Spleen (tissue), 11 donors: ENCODE results near the gene FOXD1. TPM values are rescaled to one million over a fixed set of nuclear protein-coding genes. Genes with fewer than 3 reads are reported as not detected.
"Not testable (repeated sequence)": the region's sequence is repeated elsewhere in the genome, so short reads cannot be mapped to it uniquely, and the experiment has no call there.

Experiments used
- DNase-seq: peaks from one replicate; pipeline ENCODE4 v3.0.0-alpha.2; 2020
- H3K27ac ChIP-seq, 8 donors: fragments of 200-600 bp; sonication (generic) in 7 of 8; 1 replicate in 4 of 8; 2 replicates in 4 of 8; pipeline versions ENCODE4 v1.5.0 to v1.8.0; 2016 to 2021; ENCODE audit warnings: inconsistent platforms in 4 of 8, mild to moderate bottlenecking in 4 of 8, moderate library complexity in 1 of 8
- H3K27me3 ChIP-seq, 7 donors: fragments of 200-600 bp; sonication (generic) in 6 of 7; replicated peaks in 1 of 7; 1 replicate in 4 of 7; 2 replicates in 3 of 7; pipeline versions ENCODE4 v1.5.0 to v1.8.0; 2016 to 2021; ENCODE audit warnings: inconsistent platforms in 3 of 7, mild to moderate bottlenecking in 1 of 7
- H3K36me3 ChIP-seq, 6 donors: fragments of 200-600 bp; sonication (generic) in 5 of 6; 1 replicate in 4 of 6; 2 replicates in 2 of 6; pipeline versions ENCODE4 v1.5.0 to v1.8.0; 2016 to 2021; ENCODE audit warnings: inconsistent platforms in 2 of 6
- H3K4me1 ChIP-seq, 6 donors: fragments of 200-600 bp; sonication (generic) in 5 of 6; 1 replicate in 3 of 6; 2 replicates in 3 of 6; pipeline versions ENCODE4 v1.5.0 to v1.8.0; 2016 to 2021; ENCODE audit warnings: inconsistent platforms in 3 of 6
- H3K4me3 ChIP-seq, 8 donors: fragments of 200-600 bp; sonication (generic) in 7 of 8; 1 replicate in 4 of 8; 2 replicates in 4 of 8; pipeline versions ENCODE4 v1.5.0 to v1.8.0; 2016 to 2021; ENCODE audit warnings: inconsistent platforms in 4 of 8, mild to moderate bottlenecking in 4 of 8, moderate library complexity in 2 of 8
- H3K9me3 ChIP-seq, 8 donors: fragments of 200-600 bp; sonication (generic) in 7 of 8; 1 replicate in 4 of 8; 2 replicates in 4 of 8; pipeline versions ENCODE4 v1.5.0 to v1.8.0; 2016 to 2021; ENCODE audit warnings: inconsistent platforms in 4 of 8
- CTCF ChIP-seq, 11 experiments: fragments of 200-600 bp in 7 of 11; fragments of 450-650 bp in 4 of 11; sonication (generic) in 4 of 11; IDR thresholded peaks in 8 of 11; conservative IDR thresholded peaks in 3 of 11; 1 replicate in 7 of 11; 2 replicates in 4 of 11; pipeline versions ENCODE4 v1.4.0 to v1.8.0; 2016 to 2021; ENCODE audit warnings: antibody characterized with exemption in 11 of 11, inconsistent platforms in 4 of 11, mild to moderate bottlenecking in 1 of 11
- POLR2A ChIP-seq, 3 donors: fragments of 450-650 bp; IDR thresholded peaks; one replicate each; pipeline ENCODE4 v1.5.1; 2017; ENCODE audit warnings: antibody characterized with exemption in 3 of 3, mild to moderate bottlenecking in 1 of 3
- POLR2AphosphoS5 ChIP-seq, 3 donors: sonication (generic); formaldehyde crosslinking; IDR thresholded peaks; one replicate each; pipeline ENCODE4 v1.5.1; 2017; ENCODE audit warnings: antibody characterized with exemption in 3 of 3
- WGBS, 5 donors: extraction: QIAGEN DNeasy Blood & Tissue Kit in 3 of 5; methylation state at CpG; one replicate each; pipeline versions ENCODE4 v1.1.5 to v1.1.7; 2013 to 2018; 5-methylcytosine and 5-hydroxymethylcytosine counted together
- intact Hi-C: fragments of 100-400 bp; cut with DNase I; formaldehyde crosslinking; loops from one replicate; pipeline ENCODE4 v1.15.0; 2023; ENCODE audit warnings: low total_unique reads
- polyA plus RNA-seq, 3 donors: library from polyadenylated mRNA; stranded (reverse); fragments of 200-250 nt; gene quantifications; one replicate each; pipeline ENCODE4 v1.2.1, GENCODE V29; 2013
- total RNA-seq, 7 donors: library from RNA; depleted of rRNA in 3 of 7; stranded (reverse); fragments of >200 nt in 3 of 7; fragmentation: NEBNext Ultra II Directional in 4 of 7; extraction: Animal tissue kit (Norgen Biotek cat#: 25700) in 4 of 7; gene quantifications; one replicate each; pipeline versions ENCODE4 v1.1.0 to v1.2.1, GENCODE V29; 2016 to 2021
- donor health status: healthy with polysubstance abuse.
- donor health status: DM: no; HTN: no; CAD: no; lungs with moderate emphysema.
- donor health status: DM: no; HTN: no; CAD: no.
- donor health status: Bipolar disorder and iron deficiency.
- donor health status: healthy.
- donor health status: DM: no; HTN: no; CAD: no.
- donor health status: DM: yes; HTN: yes; CAD: no.

FOXD1 gene
- total and polyA plus RNA-seq, 10 donors, result 0.09 to 1.1 (median 0.37) TPM; not detected in 1

DNA sequence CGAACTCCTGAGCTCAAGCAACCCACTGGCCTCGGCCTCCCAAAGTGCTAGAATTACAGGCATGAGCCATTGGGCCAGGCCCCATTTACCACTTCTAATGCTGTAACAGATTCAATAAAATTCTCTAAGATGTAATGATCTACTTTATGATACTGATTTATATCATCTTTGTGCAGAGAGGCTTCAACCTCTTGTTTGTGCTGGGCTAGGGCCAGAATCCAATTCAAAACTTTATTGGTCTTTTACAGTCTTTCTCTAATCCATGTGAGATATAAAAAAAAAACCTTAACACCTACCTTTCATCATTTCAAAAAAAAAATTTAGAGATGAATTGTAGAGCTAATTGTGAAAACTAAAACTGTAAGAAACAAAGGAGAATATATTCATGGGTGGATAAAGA is 41.5 kb upstream of the FOXD1 start:
- Histone ChIP-seq H3K4me3 (no peak overlapping the region), H3K27me3 (peaks cover 0 to 4% (median 0%) of the 10 kb centered on the region in 7 donors), H3K27ac (no peak overlapping the region), H3K4me1 (no peaks in the 10 kb centered on the region), H3K9me3 (no peaks in the 10 kb centered on the region), H3K36me3 (no peaks in the 10 kb centered on the region)
- TF ChIP-seq POLR2A (IDR thresholded peaks at IDR 0.05) (no peak), POLR2AphosphoS5 (IDR thresholded peaks at IDR 0.05) (no peak), CTCF (IDR thresholded peaks at IDR 0.05 in 8 of 11, conservative IDR thresholded peaks at IDR 0.05 in 3 of 11) (no peak)
- WGBS, 5 donors, result 84 to 94% (median 87%) methylated on average over 2 of the region's 2 CpGs
- no peak for DNase-seq
- intact Hi-C loops, result no loop called here

DNA sequence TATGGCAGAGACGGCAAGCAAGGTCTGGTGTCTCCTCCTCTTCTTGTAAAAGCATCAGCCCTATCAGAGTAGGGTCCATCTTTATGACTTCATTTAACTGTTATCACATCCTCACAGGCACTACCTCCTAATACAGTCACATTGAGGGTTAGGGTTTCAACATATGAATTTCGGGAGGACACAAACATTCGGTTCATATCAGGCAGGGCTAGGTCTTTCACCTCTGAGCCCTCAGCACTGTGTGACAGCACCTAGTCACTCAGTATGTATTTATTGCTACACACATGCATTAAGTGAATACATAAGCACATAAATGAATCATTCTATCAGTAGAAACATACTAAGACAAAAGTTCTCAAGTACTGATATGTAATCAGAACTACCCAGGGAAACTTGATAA is 40.2 kb upstream of the FOXD1 start:
- Histone ChIP-seq H3K4me3 (no peak overlapping the region), H3K4me1 (no peaks in the 10 kb centered on the region), H3K27me3 (peaks cover 0 to 4% (median 0%) of the 10 kb centered on the region in 7 donors), H3K9me3 (no peaks in the 10 kb centered on the region), H3K27ac (no peak overlapping the region), H3K36me3 (no peaks in the 10 kb centered on the region)
- 82 to 91% (median 88%) methylated on average over 3 of the region's 3 CpGs for WGBS, 5 donors
- intact Hi-C loops, result no loop called here
- no peak for TF ChIP-seq CTCF (IDR thresholded peaks at IDR 0.05 in 8 of 11, conservative IDR thresholded peaks at IDR 0.05 in 3 of 11)
- DNase-seq, result no peak

GRCh38 chr5:73487815-73488214 is 39.2 kb upstream of the FOXD1 start:
- Histone ChIP-seq H3K27ac (no peak overlapping the region), H3K9me3 (no peaks in the 10 kb centered on the region), H3K36me3 (no peaks in the 10 kb centered on the region), H3K27me3 (peaks cover 0 to 4% (median 0%) of the 10 kb centered on the region in 7 donors), H3K4me1 (no peaks in the 10 kb centered on the region), H3K4me3 (no peak overlapping the region)
- TF ChIP-seq CTCF (IDR thresholded peaks at IDR 0.05 in 8 of 11, conservative IDR thresholded peaks at IDR 0.05 in 3 of 11) (no peak), POLR2A (IDR thresholded peaks at IDR 0.05) (no peak), POLR2AphosphoS5 (IDR thresholded peaks at IDR 0.05) (no peak)
- intact Hi-C loops, result no loop called here
- DNase-seq, result no peak
- WGBS, 5 donors, result 77 to 86% (median 82%) methylated on average over 4 of the region's 4 CpGs

- H3K27ac ChIP-seq, H3K9me3 ChIP-seq, H3K36me3 ChIP-seq, H3K4me3 ChIP-seq, H3K27me3 ChIP-seq, H3K4me1 ChIP-seq, DNase-seq, intact Hi-C loops: not testable (repeated sequence)
- 68 to 79% (median 75%) methylated on average over 4 of the region's 4 CpGs for WGBS, 5 donors
Observed at GRCh38 chr5:73487257-73487656, 38.7 kb upstream of the FOXD1 start.
